ENCODE results near the gene ATP5MC3. TPM values are rescaled to one million over a fixed set of nuclear protein-coding genes. Genes with fewer than 3 reads are reported as not detected.

ATP5MC3 gene
- total and polyA plus RNA-seq, 2 of the 13 experiments (the other 11 are each of a cell fraction or from before 2014, with no cell fraction given), result 676 to 1,007 TPM

- 0 out of 2 replicates have a peak, but pooled peaks have one; percentile 55 for TF ChIP-seq NCOR1 (IDR thresholded peaks at IDR 0.05; ENCODE audit: borderline replicate concordance, low read length)
- peak; percentile 81; the same call in 1 of the 2 replicates for TF ChIP-seq EHMT2 (IDR thresholded peaks at IDR 0.05; ENCODE audit: borderline replicate concordance, low read depth, low read length)
- no peak for TF ChIP-seq SNRNP70 (IDR thresholded peaks at IDR 0.05; ENCODE audit: low read depth, low read length)
- TF ChIP-seq ETV6 (CRISPR knock-in tag; conservative IDR thresholded peaks at IDR 0.05), result no peak
These were observed 383 bp upstream of the ATP5MC3 start (continued) for GRCh38 chr2:175181877-175182308.

GRCh38 chr2:175180701-175181103 lies 808 bp downstream of the ATP5MC3 start:
- intact Hi-C loops (cut with micrococcal nuclease; ENCODE audit: unreplicated experiment), result loop anchor here (1.0 to 2.0 kb wide), 2 partner anchors 12 to 150 kb away; partner anchors contain the start of gene ATF2
- TF ChIP-seq ZNF644 (CRISPR knock-in tag; IDR thresholded peaks at IDR 0.05; ENCODE audit: low read depth) (no peak), ARNTL (CRISPR knock-in tag; IDR thresholded peaks at IDR 0.05) (peak; percentile 43; the same call in 1 of the 2 replicates), FOXP1 (IDR thresholded peaks at IDR 0.05) (no peak), FOXP1 (CRISPR knock-in tag; IDR thresholded peaks at IDR 0.05) (no peak), ZNF652 (CRISPR knock-in tag; IDR thresholded peaks at IDR 0.05; ENCODE audit: borderline replicate concordance, low read depth) (no peak), IRF9 (CRISPR knock-in tag; IDR thresholded peaks at IDR 0.05; ENCODE audit: borderline replicate concordance) (no peak), MEF2D (CRISPR knock-in tag; IDR thresholded peaks at IDR 0.05) (peak; percentile 48; the same call in 1 of the 2 replicates), FOXO1 (CRISPR knock-in tag; IDR thresholded peaks at IDR 0.05) (no peak), ZNF354B (CRISPR knock-in tag; IDR thresholded peaks at IDR 0.05) (no peak), PCBP1 (IDR thresholded peaks at IDR 0.05; ENCODE audit: borderline replicate concordance, low read depth, low read length) (no peak), ZFP37 (CRISPR knock-in tag; IDR thresholded peaks at IDR 0.05; ENCODE audit: borderline replicate concordance) (peak; percentile 42; the same call in 1 of the 2 replicates), MXI1 (IDR thresholded peaks at IDR 0.05; ENCODE audit: borderline replicate concordance, low read depth, low read length) (peak; percentile 62; the same call in 1 of the 3 replicates), MED8 (CRISPR knock-in tag; IDR thresholded peaks at IDR 0.05; ENCODE audit: insufficient replicate concordance) (peak; percentile 14), ZNF232 (CRISPR knock-in tag; IDR thresholded peaks at IDR 0.05; ENCODE audit: borderline replicate concordance) (0 out of 2 replicates have a peak, but pooled peaks have one; percentile 34), SPEN (CRISPR knock-in tag; IDR thresholded peaks at IDR 0.05; ENCODE audit: low read depth) (peak; percentile 92; the same call in 1 of the 2 replicates), RAD51 (IDR thresholded peaks at IDR 0.05; ENCODE audit: borderline replicate concordance) (no peak), NFKBIZ (CRISPR knock-in tag; IDR thresholded peaks at IDR 0.05) (no peak), PATZ1 (CRISPR knock-in tag; IDR thresholded peaks at IDR 0.05) (peak; percentile 76), HES4 (CRISPR knock-in tag; IDR thresholded peaks at IDR 0.05; ENCODE audit: borderline replicate concordance) (peak; percentile 89)

More at GRCh38 chr2:175180701-175181103, 808 bp downstream of the ATP5MC3 start:
- H3K36me3 ChIP-seq (replicated peaks in 1 of 2; ENCODE audit: control insufficient read depth in 1 of 2, insufficient read depth in 2 of 2, low read length in 2 of 2), result peaks cover 2 to 36% of the 10 kb centered on the region in 2 experiments; a peak in 4 of 5 replicates
- H3K79me2 ChIP-seq (ENCODE audit: insufficient read depth, low read length), result peaks cover 37% of the 10 kb centered on the region
- no peak overlapping the region for H2AFZ ChIP-seq (ENCODE audit: low read length)
- ChIA-PET POLR2A (interaction anchor here (1.6 to 2.7 kb wide), 2 partner anchors 12 to 55 kb away, joined by 3 to 15 read pairs; partner anchors contain the start of gene ATF2), CTCF (ENCODE audit: low intra/inter-chr PET ratio, low total read pairs) (no interaction called here)
- H3K4me3 ChIP-seq (replicated peaks in 1 of 3; ENCODE audit: insufficient read depth in 1 of 3, low read depth in 2 of 3, low read length in 3 of 3), result peak overlapping the region; percentile 74 to 97 (median 82)
- H4K20me1 ChIP-seq (ENCODE audit: insufficient read depth, low read length), result peaks cover 26% of the 10 kb centered on the region
- peaks cover 32% of the 10 kb centered on the region for H3K4me1 ChIP-seq (ENCODE audit: insufficient read depth, low read length)
- FAIRE-seq (no peak), ATAC-seq (peak; percentile 87), DNase-seq (ENCODE audit: low spot score) (peak; percentile 58)
- peak overlapping the region; percentile 98 for H3K9ac ChIP-seq (ENCODE audit: insufficient read depth, low read depth, low read length)
- in situ Hi-C loops (cut with HindIII; ENCODE audit: extremely low pct_ligation_motif_present, low pct_unique_long_range_greater_than_20kb), result loop anchor here (10.0 kb wide), 1 partner anchor 146 kb away; no protein-coding TSS in a partner anchor
- H3K4me2 ChIP-seq (ENCODE audit: low read depth, low read length), result peak overlapping the region; percentile 83
- H3K27me3 ChIP-seq (ENCODE audit: control insufficient read depth in 1 of 2, insufficient read depth in 2 of 2, low read length in 2 of 2), result no peaks in the 10 kb centered on the region; a peak in 2 of 5 replicates
- WGBS (ENCODE audit: low lambda C conversion rate), result under 1% methylated on average over 10 of the region's 10 CpGs
- no peaks in the 10 kb centered on the region for H3K9me3 ChIP-seq (ENCODE audit: low read length)
- no TSS peak for BruUV-seq (replicated peaks)
- H3K27ac ChIP-seq (ENCODE audit: extremely low read length, insufficient read depth, low read length), result peak overlapping the region; percentile 88
